BE2C (cell line): ENCODE data around the gene IFT88.

Source experiments
- DNase-seq: peaks from one replicate; pipeline ENCODE4 v3.0.0-alpha.2; 2020
- H3K27me3 ChIP-seq: fragments of 250-450 bp; sonication (Bioruptor Pico); 2 replicates; pipeline ENCODE4 v1.5.1; 2020; ENCODE audit warnings: mild to moderate bottlenecking
- H3K36me3 ChIP-seq: fragments of 250-450 bp; sonication (Bioruptor Pico); 2 replicates; pipeline ENCODE4 v1.5.1; 2020; ENCODE audit warnings: mild to moderate bottlenecking
- H3K4me1 ChIP-seq: fragments of 250-450 bp; sonication (Bioruptor Pico); 2 replicates; pipeline ENCODE4 v1.5.1; 2020
- H3K4me3 ChIP-seq: 2 replicates; pipeline ENCODE4 v1.5.1; 2011; ENCODE audit warnings: low read depth, low read length
- H3K9me3 ChIP-seq: fragments of 250-450 bp; sonication (Bioruptor Pico); 2 replicates; pipeline ENCODE4 v1.5.1; 2020
- CTCF ChIP-seq: IDR thresholded peaks from 2 replicates; pipeline ENCODE4 v1.5.1; 2012; ENCODE audit warnings: mild to moderate bottlenecking, low read depth, low read length

The IFT88 gene

GRCh38 chr13:20570517-20570916 lies 3.6 kb downstream of the IFT88 start:
- no peak for TF ChIP-seq CTCF
- H3K27me3 ChIP-seq, result no peaks in the 10 kb centered on the region
- no peak overlapping the region for H3K4me3 ChIP-seq
- no peaks in the 10 kb centered on the region; the same call in 1 of the 2 replicates for H3K4me1 ChIP-seq
- no peaks in the 10 kb centered on the region; the same call in 1 of the 2 replicates for H3K9me3 ChIP-seq
- no peaks in the 10 kb centered on the region for H3K36me3 ChIP-seq
- no peak for DNase-seq

GRCh38 chr13:20571676-20572075 lies 4.7 kb downstream of the IFT88 start:
- TF ChIP-seq CTCF, result no peak
- Histone ChIP-seq H3K36me3 (no peaks in the 10 kb centered on the region), H3K9me3 (no peaks in the 10 kb centered on the region; the same call in 1 of the 2 replicates), H3K4me3 (no peak overlapping the region), H3K27me3 (no peaks in the 10 kb centered on the region), H3K4me1 (no peaks in the 10 kb centered on the region; the same call in 1 of the 2 replicates)
- DNase-seq, result no peak

DNA sequence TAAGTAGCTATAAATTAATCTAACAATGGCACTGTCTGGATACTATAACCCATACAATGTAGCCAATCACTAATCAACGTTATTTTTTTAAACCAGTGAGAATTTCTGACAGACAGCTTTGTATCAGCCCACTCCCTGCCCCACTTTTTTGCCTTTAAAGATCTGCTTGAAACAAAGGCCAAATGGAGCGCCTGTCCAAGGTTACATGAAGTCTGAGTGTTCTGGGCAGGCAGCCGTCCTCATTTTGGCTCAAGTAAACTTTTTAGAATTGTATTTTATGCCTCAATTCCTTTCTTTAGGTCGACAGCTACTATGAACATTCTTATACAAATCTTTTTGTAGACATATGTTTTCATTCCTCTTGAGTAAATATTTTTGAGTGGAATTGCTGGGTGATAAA lies 6.2 kb downstream of the IFT88 start:
- Histone ChIP-seq H3K4me3 (no peak overlapping the region), H3K36me3 (no peaks in the 10 kb centered on the region), H3K4me1 (no peaks in the 10 kb centered on the region; the same call in 1 of the 2 replicates), H3K27me3 (no peaks in the 10 kb centered on the region), H3K9me3 (no peaks in the 10 kb centered on the region; the same call in 1 of the 2 replicates)
- no peak for TF ChIP-seq CTCF
- DNase-seq, result no peak

DNA sequence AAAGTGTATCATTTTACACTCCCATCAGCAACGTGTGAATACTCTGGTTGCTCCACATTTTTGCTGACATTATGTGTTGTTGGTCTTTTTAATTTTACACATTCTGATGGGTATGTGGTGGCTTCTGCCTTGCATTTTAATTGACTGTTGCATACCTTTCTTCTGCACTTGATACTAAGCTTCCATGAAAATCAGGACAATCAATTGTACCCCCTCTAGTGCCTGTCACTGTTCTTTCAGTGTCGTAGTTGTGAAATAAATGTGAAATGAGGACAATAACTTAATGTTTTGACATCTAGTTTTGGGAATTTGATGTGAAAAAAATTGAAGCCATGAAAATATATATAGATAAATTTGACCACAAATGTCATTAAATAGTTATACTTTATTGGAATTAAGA lies 6.7 kb downstream of the IFT88 start:
- DNase-seq, result no peak
- Histone ChIP-seq H3K9me3 (no peaks in the 10 kb centered on the region; the same call in 1 of the 2 replicates), H3K36me3 (no peaks in the 10 kb centered on the region), H3K4me1 (no peaks in the 10 kb centered on the region), H3K4me3 (no peak overlapping the region), H3K27me3 (no peaks in the 10 kb centered on the region)
- TF ChIP-seq CTCF, result no peak

DNA sequence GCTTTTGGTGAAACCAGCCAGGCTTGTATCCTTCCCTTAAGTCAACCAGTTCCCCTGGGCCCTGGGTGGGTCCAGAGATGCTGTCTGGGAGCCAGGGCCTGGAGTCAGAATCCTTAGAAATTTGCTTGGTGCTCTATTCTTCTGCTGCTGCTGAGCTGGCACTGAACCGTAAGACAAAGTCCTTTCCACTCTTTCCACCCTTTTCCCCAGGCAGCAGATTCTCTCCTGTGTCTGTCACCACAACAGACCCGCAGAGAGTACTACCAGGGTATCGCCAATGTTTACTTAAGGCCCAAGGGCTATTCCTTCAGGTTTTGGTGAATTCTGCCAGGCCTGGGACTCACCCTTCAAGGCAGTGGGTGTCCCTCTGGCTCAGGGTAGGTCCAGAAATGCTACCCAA lies 12.2 kb downstream of the IFT88 start:
- Histone ChIP-seq H3K27me3 (no peaks in the 10 kb centered on the region), H3K9me3 (no peaks in the 10 kb centered on the region), H3K4me3 (no peak overlapping the region), H3K36me3 (no peaks in the 10 kb centered on the region), H3K4me1 (no peaks in the 10 kb centered on the region)
- TF ChIP-seq CTCF, result no peak
- DNase-seq, result no peak

DNA sequence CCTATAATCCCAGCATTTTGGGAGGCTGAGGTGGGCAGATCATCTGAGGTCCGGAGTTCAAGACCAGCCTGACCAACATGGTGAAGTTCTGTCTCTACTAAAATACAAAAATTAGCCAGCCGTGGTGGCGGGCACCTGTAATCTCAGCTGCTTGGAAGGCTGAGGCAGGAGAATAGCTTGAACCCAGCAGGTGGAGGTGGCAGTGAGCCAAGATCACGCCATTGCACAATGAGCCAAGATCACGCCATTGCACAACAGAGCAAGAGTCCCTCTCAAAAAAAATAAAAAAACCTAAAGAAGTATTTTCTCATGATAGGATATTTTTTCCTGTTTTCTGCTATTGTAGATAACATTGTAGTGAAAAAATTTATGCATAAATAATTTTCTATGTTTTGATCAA lies 13.3 kb downstream of the IFT88 start:
- no peaks in the 10 kb centered on the region for H3K27me3 ChIP-seq
- H3K36me3 ChIP-seq, result no peaks in the 10 kb centered on the region
- H3K4me1 ChIP-seq, result no peaks in the 10 kb centered on the region
- H3K4me3 ChIP-seq, result no peak overlapping the region
- no peaks in the 10 kb centered on the region for H3K9me3 ChIP-seq
- DNase-seq, result no peak
- no peak for TF ChIP-seq CTCF
